ENCODE results near the gene FGGY.

GRCh38 chr1:59480188-59480888 is 183.4 kb downstream of the FGGY start:
- TF ChIP-seq CTCF (IDR thresholded peaks at IDR 0.05) (no peak), EZH2 (IDR thresholded peaks at IDR 0.05; ENCODE audit: borderline replicate concordance, insufficient read depth, low read depth, low read length, poor library complexity, severe bottlenecking) (no peak)
